ENCODE data around the gene PGLYRP4.
"Not testable (repeated sequence)": the region's sequence is repeated elsewhere in the genome, so short reads cannot be mapped to it uniquely, and the experiment has no call there.

The PGLYRP4 gene

GRCh38 chr1:153333902-153334301 lies 14.7 kb downstream of the PGLYRP4 start:
- Histone ChIP-seq H2BK120ac (ENCODE audit: low read depth, low read length) (no peak overlapping the region), H4K91ac (ENCODE audit: low read length) (no peak overlapping the region), H2AFZ (ENCODE audit: low read depth, low read length) (no peak overlapping the region), H3K4me1 (ENCODE audit: control insufficient read depth, insufficient read depth, low read depth, low read length) (no peaks in the 10 kb centered on the region), H4K8ac (ENCODE audit: low read length) (no peak overlapping the region), H3K18ac (ENCODE audit: low read depth in 1 of 2, low read length in 2 of 2) (no peak overlapping the region), H3K14ac (ENCODE audit: low read length in 2 of 2) (no peak overlapping the region), H3K4me3 (ENCODE audit: insufficient read depth in 1 of 2, low read depth in 1 of 2, low read length in 2 of 2) (no peak overlapping the region), H2BK12ac (ENCODE audit: low read length in 2 of 2) (no peak overlapping the region), H3K9ac (ENCODE audit: low read length) (no peak overlapping the region), H3K4me2 (ENCODE audit: low read length, poor library complexity, severe bottlenecking) (no peak overlapping the region), H3K23ac (ENCODE audit: low read length in 2 of 2) (no peak overlapping the region), H3K27ac (ENCODE audit: low read length, poor library complexity, severe bottlenecking) (no peak overlapping the region), H3K9me3 (ENCODE audit: control insufficient read depth, low read length) (peaks cover 15% of the 10 kb centered on the region), H2BK15ac (ENCODE audit: low read depth, poor library complexity, severe bottlenecking) (no peak overlapping the region), H3K27me3 (ENCODE audit: control insufficient read depth in 1 of 2, insufficient read depth in 1 of 2, low read length in 2 of 2) (peaks cover 0 to 20% of the 10 kb centered on the region in 2 experiments), H2AK5ac (ENCODE audit: low read length, severe bottlenecking) (no peak overlapping the region), H3K36me3 (ENCODE audit: control insufficient read depth in 1 of 2, insufficient read depth in 2 of 2, low read depth in 1 of 2, low read length in 2 of 2) (no peaks in the 10 kb centered on the region), H2BK5ac (ENCODE audit: low read depth, low read length, poor library complexity, severe bottlenecking) (no peak overlapping the region), H3K4ac (ENCODE audit: low read depth in 1 of 2, low read length in 2 of 2) (no peak overlapping the region), H3K79me1 (replicated peaks; ENCODE audit: low read length, poor library complexity, severe bottlenecking) (no peaks in the 10 kb centered on the region)
- 62% methylated on average over 1 of the region's 1 CpG for WGBS
- DNase-seq, result no peak

- no peak overlapping the region for H2BK15ac ChIP-seq (ENCODE audit: low read depth, poor library complexity, severe bottlenecking)
Observed at GRCh38 chr1:153324912-153325311, 23.7 kb downstream of the PGLYRP4 start.

GRCh38 chr1:153322568-153322967 lies 26.1 kb downstream of the PGLYRP4 start:
- no CpG with 5 or more reads among the region's 1 CpG for WGBS
- no peak overlapping the region for H3K23ac ChIP-seq (ENCODE audit: low read length in 2 of 2)
- H3K4ac ChIP-seq (ENCODE audit: low read depth in 1 of 2, low read length in 2 of 2), result no peak overlapping the region
- H3K27me3 ChIP-seq (ENCODE audit: control insufficient read depth in 1 of 2, insufficient read depth in 1 of 2, low read length in 2 of 2), result no peaks in the 10 kb centered on the region
- no peaks in the 10 kb centered on the region for H3K79me1 ChIP-seq (replicated peaks; ENCODE audit: low read length, poor library complexity, severe bottlenecking)
- no peaks in the 10 kb centered on the region for H3K4me1 ChIP-seq (ENCODE audit: control insufficient read depth, insufficient read depth, low read depth, low read length)
- H2AFZ ChIP-seq (ENCODE audit: low read depth, low read length), result no peak overlapping the region
- no peak overlapping the region for H2BK120ac ChIP-seq (ENCODE audit: low read depth, low read length)
- peaks cover 44% of the 10 kb centered on the region for H3K9me3 ChIP-seq (ENCODE audit: control insufficient read depth, low read length)
- no peak overlapping the region for H3K18ac ChIP-seq (ENCODE audit: low read depth in 1 of 2, low read length in 2 of 2)
- DNase-seq, result no peak
- no peak overlapping the region for H2BK15ac ChIP-seq (ENCODE audit: low read depth, poor library complexity, severe bottlenecking)
- no peak overlapping the region for H3K14ac ChIP-seq (ENCODE audit: low read length in 2 of 2)
- no peak overlapping the region for H2AK5ac ChIP-seq (ENCODE audit: low read length, severe bottlenecking)
- H4K91ac ChIP-seq (ENCODE audit: low read length), result no peak overlapping the region
- H3K9ac ChIP-seq (ENCODE audit: low read length), result no peak overlapping the region
- no peak overlapping the region for H3K4me2 ChIP-seq (ENCODE audit: low read length, poor library complexity, severe bottlenecking)
- no peak overlapping the region for H2BK12ac ChIP-seq (ENCODE audit: low read length in 2 of 2)
- no peak overlapping the region for H4K8ac ChIP-seq (ENCODE audit: low read length)
- H2BK5ac ChIP-seq (ENCODE audit: low read depth, low read length, poor library complexity, severe bottlenecking), result no peak overlapping the region
- no peak overlapping the region for H3K27ac ChIP-seq (ENCODE audit: low read length, poor library complexity, severe bottlenecking)
- no peaks in the 10 kb centered on the region for H3K36me3 ChIP-seq (ENCODE audit: control insufficient read depth in 1 of 2, insufficient read depth in 2 of 2, low read depth in 1 of 2, low read length in 2 of 2)
- H3K4me3 ChIP-seq (ENCODE audit: insufficient read depth in 1 of 2, low read depth in 1 of 2, low read length in 2 of 2), result no peak overlapping the region

More at GRCh38 chr1:153324912-153325311, 23.7 kb downstream of the PGLYRP4 start:
- H3K4me3 ChIP-seq (ENCODE audit: insufficient read depth in 1 of 2, low read depth in 1 of 2, low read length in 2 of 2), result no peak overlapping the region
- no peaks in the 10 kb centered on the region for H3K4me1 ChIP-seq (ENCODE audit: control insufficient read depth, insufficient read depth, low read depth, low read length)
- peaks cover 44% of the 10 kb centered on the region for H3K9me3 ChIP-seq (ENCODE audit: control insufficient read depth, low read length)
- no peak overlapping the region for H2BK5ac ChIP-seq (ENCODE audit: low read depth, low read length, poor library complexity, severe bottlenecking)
- H3K18ac ChIP-seq (ENCODE audit: low read depth in 1 of 2, low read length in 2 of 2), result no peak overlapping the region
- no peaks in the 10 kb centered on the region for H3K36me3 ChIP-seq (ENCODE audit: control insufficient read depth in 1 of 2, insufficient read depth in 2 of 2, low read depth in 1 of 2, low read length in 2 of 2)
- H3K79me1 ChIP-seq (replicated peaks; ENCODE audit: low read length, poor library complexity, severe bottlenecking), result no peaks in the 10 kb centered on the region
- H3K4ac ChIP-seq (ENCODE audit: low read depth in 1 of 2, low read length in 2 of 2), result no peak overlapping the region
- H2BK120ac ChIP-seq (ENCODE audit: low read depth, low read length), result no peak overlapping the region
- no peak overlapping the region for H4K8ac ChIP-seq (ENCODE audit: low read length)
- no peak overlapping the region for H2AK5ac ChIP-seq (ENCODE audit: low read length, severe bottlenecking)
- H2BK12ac ChIP-seq (ENCODE audit: low read length in 2 of 2), result no peak overlapping the region
- no peak overlapping the region for H3K23ac ChIP-seq (ENCODE audit: low read length in 2 of 2)
- DNase-seq, result no peak
- no peak overlapping the region for H3K14ac ChIP-seq (ENCODE audit: low read length in 2 of 2)
- no peak overlapping the region for H3K4me2 ChIP-seq (ENCODE audit: low read length, poor library complexity, severe bottlenecking)
- no peak overlapping the region for H3K9ac ChIP-seq (ENCODE audit: low read length)
- no peak overlapping the region for H3K27ac ChIP-seq (ENCODE audit: low read length, poor library complexity, severe bottlenecking)
- no peaks in the 10 kb centered on the region for H3K27me3 ChIP-seq (ENCODE audit: control insufficient read depth in 1 of 2, insufficient read depth in 1 of 2, low read length in 2 of 2)
- no peak overlapping the region for H2AFZ ChIP-seq (ENCODE audit: low read depth, low read length)
- H4K91ac ChIP-seq (ENCODE audit: low read length), result no peak overlapping the region

GRCh38 chr1:153318145-153318544 lies 30.5 kb downstream of the PGLYRP4 start:
- not testable (repeated sequence) for H3K4me2 ChIP-seq (ENCODE audit: low read length, poor library complexity, severe bottlenecking); H2BK12ac ChIP-seq (ENCODE audit: low read length in 2 of 2); H3K18ac ChIP-seq (ENCODE audit: low read depth in 1 of 2, low read length in 2 of 2); H4K8ac ChIP-seq (ENCODE audit: low read length); H3K36me3 ChIP-seq (ENCODE audit: control insufficient read depth in 1 of 2, insufficient read depth in 2 of 2, low read depth in 1 of 2, low read length in 2 of 2); H3K79me1 ChIP-seq (replicated peaks; ENCODE audit: low read length, poor library complexity, severe bottlenecking); H2AK5ac ChIP-seq (ENCODE audit: low read length, severe bottlenecking); H3K14ac ChIP-seq (ENCODE audit: low read length in 2 of 2); H3K4ac ChIP-seq (ENCODE audit: low read depth in 1 of 2, low read length in 2 of 2); H3K23ac ChIP-seq (ENCODE audit: low read length in 2 of 2); H4K91ac ChIP-seq (ENCODE audit: low read length); H3K9ac ChIP-seq (ENCODE audit: low read length); H3K4me3 ChIP-seq (ENCODE audit: insufficient read depth in 1 of 2, low read depth in 1 of 2, low read length in 2 of 2); H3K27me3 ChIP-seq (ENCODE audit: control insufficient read depth in 1 of 2, insufficient read depth in 1 of 2, low read length in 2 of 2); H2BK5ac ChIP-seq (ENCODE audit: low read depth, low read length, poor library complexity, severe bottlenecking); H2BK120ac ChIP-seq (ENCODE audit: low read depth, low read length); H3K4me1 ChIP-seq (ENCODE audit: control insufficient read depth, insufficient read depth, low read depth, low read length); H3K27ac ChIP-seq (ENCODE audit: low read length, poor library complexity, severe bottlenecking); H2AFZ ChIP-seq (ENCODE audit: low read depth, low read length); H2BK15ac ChIP-seq (ENCODE audit: low read depth, poor library complexity, severe bottlenecking); DNase-seq
- H3K9me3 ChIP-seq (ENCODE audit: control insufficient read depth, low read length), result peaks cover 24% of the 10 kb centered on the region
- WGBS, result 67% methylated on average over 7 of the region's 7 CpGs

Measured in mesenchymal stem cell (in vitro differentiated cells and primary cell).